Liver (tissue), 2 donors: ENCODE measurements around the gene TIMM29.

Experiments
- CTCF ChIP-seq: fragments of 150-350 bp; IDR thresholded peaks from 2 replicates; pipeline ENCODE4 v1.5.1; 2017; ENCODE audit warnings: improper control_type of control experiment, low read depth, low read length; ENCODE audit not compliant: missing input control
- FOXA1 ChIP-seq: IDR thresholded peaks from 2 replicates; pipeline ENCODE4 v1.6.1; 2016; ENCODE audit warnings: antibody characterized with exemption
- donor health status: healthy.

- TF ChIP-seq CTCF (no peak), FOXA1 (no peak)
Measured at GRCh38 chr19:10911579-10912363, 16.8 kb upstream of the TIMM29 start.
